Fibroblast of skin of right biceps (primary cell): ENCODE measurements around the gene ZNRF3.

Source experiments
- DNase-seq: peaks from one replicate; pipeline ENCODE4 v3.0.0-alpha.2; 2013

The ZNRF3 gene

DNA sequence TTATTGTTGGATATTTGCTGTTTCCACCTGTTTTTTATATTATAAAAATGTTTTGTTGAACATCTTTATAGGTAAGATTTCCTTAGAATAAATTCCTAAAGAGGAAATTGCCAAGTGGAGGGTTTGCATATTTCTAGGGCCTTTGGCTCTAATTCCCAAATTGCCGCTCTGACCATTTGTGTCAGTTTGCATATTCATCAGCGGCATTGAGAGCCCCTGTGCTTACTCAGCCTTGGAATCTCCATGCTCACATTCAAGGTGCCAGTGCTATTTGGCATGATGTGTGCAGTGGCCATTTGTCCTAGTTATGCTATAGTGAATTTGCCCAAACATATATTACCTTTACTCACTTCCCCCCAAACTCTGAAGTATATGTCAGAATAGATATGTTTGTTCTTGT is 214.9 kb downstream of the ZNRF3 start:
- no peak for DNase-seq

GRCh38 chr22:29102300-29102699 is 218.9 kb downstream of the ZNRF3 start:
- no peak for DNase-seq

DNA sequence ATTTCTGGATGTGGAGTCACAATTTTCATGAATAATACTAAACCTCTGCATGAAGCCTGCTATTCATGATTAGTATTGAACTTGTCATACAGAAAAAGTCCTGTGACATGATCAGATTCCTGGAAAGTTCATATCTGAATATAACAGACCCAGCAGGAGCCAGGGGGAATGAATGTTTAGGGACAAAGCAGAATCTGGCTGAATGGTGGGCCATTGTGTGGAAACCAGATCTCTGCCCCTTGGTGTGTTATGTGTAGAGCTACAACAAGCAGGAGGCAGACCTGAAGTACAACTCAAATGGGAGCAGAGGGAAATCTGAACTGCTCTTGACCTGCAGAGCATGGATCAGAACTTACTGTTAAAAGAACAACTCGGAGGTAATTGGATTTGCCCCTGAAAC is 219.7 kb downstream of the ZNRF3 start:
- no peak for DNase-seq

GRCh38 chr22:29105468-29105867 is 222.1 kb downstream of the ZNRF3 start:
- DNase-seq: peak; percentile 33

DNA sequence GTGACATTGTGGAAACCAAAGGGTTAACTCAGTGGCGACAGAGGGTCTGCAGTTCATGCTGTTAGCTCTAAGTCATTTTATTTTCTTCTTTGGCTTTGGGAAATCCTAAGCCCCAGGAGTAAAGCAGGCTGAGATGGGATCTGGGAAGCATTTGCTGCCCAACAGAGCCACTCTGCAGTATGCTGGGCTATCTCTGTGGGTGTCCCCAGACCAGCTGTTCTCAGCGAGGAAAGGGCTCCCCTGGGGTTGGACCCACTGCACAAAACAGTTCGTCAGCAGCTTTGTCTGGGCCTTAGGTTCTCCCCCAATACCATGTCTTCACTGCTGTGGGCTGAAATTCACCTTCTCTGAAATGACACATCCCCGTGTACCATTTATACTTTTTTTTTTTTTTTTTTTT is 223.5 kb downstream of the ZNRF3 start:
- no peak for DNase-seq
